Stimulated activated CD8-positive, alpha-beta memory T cell treated with anti-CD3 and anti-CD28 coated beads, Interleukin-4, amount 100 ng/mL, for 1 hour (primary cell): ENCODE measurements around the gene CHRM4.
A peak's percentile ranks its signal among the peaks of the same experiment; 100 is the strongest.

ENCODE experiments used
- DNase-seq, 2 donors: peaks; one replicate each; pipeline ENCODE4 v3.0.0-alpha.2; 2020; ENCODE audit warnings: low read depth in 2 of 2, low spot score in 1 of 2

The CHRM4 gene

DNA sequence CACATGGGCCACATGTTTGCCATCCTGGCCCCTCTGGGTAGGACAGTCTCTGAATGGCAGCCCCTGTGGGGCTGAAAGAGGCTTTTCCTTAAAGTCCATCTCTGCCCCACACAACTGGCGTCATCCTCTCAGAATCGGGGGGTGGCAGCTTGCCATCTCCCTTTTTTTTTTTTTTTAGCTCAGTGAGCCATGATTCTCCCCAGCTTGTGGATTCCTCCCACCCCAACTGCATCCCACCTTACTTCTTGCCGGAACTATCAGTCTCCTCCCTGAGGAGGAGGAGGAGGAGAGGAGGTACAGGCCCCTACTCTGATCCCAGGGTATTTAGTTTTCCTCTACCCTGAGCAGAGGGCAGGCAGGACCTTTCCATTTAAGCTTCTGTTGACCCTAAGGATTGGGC is 40.9 kb downstream of the CHRM4 start:
- no peak for DNase-seq

DNA sequence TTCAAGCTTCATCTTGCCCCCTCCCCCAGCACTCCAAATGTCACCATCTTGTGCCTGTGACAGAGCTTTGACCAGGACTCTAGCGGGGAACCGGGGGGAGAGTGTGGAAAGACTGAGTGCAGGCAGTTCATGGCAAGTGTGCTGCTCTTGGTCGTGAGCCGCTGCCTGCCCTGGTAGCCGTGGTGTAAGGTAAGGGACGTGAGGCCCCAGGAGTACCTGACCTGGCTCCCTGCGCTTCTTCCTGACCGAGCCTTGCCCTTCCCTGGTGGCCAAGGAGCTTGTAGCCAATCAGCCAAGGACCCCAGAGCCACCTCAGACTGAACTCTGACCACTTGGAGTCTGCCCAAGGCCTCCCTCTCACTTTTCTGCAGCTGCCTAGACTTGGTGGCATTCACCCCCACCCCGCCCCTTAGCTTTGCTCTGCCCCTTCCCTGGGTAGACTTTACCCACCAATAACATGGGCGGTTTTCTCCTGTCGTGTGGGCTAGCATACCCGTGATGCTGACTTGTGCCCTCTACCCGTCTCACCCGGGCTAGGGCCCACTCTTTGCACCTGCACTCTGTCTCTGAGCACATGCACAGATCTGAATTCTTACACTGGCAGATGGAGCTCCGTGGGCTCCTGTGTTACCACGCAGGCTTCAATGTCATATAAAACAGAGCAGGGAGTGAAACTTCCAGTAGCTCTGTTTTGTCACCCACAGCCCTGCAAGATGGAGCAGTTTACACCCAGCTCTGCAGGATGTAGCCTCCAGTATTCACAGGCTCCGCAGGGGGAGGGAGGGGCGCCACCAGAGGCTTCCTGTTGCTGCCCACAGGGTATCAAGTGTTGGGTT is 42.8 kb downstream of the CHRM4 start:
- peak in 1 of 2 donors; percentile 42 for DNase-seq

DNA sequence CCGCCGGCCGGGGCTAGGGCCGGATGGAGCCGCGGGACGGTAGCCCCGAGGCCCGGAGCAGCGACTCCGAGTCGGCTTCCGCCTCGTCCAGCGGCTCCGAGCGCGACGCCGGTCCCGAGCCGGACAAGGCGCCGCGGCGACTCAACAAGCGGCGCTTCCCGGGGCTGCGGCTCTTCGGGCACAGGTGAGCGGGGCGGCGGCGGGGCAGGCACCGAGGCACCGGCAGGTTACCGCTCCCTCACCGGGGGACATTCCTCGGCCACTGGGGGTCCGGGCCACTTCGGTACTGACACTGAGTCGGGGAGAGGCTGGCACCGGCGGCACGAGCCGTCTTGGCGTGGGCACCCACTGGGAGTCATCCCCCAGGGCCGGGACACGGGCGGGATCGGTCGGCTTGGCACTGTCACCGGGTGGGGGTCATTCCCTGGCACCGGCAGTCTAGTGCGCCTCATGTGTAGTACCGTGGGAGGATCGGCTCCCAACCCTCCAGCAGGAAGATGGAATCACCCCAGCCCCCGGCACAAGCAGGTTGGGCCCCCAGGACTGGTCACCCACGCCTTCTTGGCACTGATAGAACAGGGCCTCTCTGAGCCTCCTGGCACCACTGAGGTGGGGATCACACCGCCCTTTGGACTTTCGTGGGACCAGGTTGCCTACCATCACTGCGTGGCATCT is 43.8 kb downstream of the CHRM4 start:
- DNase-seq: no peak

DNA sequence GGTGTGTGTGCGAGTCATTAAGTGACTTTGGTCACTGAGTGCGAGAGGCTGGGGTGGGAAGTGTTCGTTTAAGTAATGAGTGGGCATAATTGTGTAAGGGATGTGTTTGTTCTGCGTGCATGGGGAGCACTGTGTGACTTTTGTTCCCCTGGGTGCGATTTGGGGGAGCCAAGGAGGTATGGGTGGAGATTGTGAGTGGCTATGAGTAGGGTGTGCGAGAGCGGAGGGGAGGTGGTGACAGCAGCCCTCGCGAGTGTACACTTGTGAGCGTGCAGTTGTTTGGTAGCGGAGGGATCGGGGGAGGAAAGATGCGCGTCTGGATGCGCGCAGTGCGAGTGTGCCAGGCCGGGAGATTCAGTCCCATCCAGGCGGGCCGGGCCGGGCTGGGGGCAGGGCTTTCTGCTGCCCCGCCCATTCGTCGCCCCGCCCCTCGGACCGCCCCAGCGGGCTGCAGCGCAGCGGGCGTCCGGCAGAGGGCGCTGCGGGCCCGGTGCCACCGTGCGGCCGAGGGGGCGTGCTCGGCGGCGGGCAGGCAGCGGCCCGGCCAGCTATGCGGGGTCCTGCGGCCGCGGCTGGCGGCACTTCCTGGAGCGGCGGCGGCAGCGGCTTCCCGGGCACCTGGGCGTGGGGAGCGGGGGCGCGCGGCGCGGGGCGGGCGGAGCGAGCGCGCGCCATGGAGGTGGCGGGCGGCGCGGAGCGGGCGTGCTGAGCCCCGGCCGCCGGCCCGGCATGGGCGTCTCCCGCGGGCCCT is 44.5 kb downstream of the CHRM4 start, which contains the start of gene DGKZ:
Gene DGKZ, plus strand, starts transcription at position 578 of the 751 bp plus-strand sequence. CDS start 197 bp downstream, outside the sequence.
- DNase-seq: peak; percentile 73 to 80

DNA sequence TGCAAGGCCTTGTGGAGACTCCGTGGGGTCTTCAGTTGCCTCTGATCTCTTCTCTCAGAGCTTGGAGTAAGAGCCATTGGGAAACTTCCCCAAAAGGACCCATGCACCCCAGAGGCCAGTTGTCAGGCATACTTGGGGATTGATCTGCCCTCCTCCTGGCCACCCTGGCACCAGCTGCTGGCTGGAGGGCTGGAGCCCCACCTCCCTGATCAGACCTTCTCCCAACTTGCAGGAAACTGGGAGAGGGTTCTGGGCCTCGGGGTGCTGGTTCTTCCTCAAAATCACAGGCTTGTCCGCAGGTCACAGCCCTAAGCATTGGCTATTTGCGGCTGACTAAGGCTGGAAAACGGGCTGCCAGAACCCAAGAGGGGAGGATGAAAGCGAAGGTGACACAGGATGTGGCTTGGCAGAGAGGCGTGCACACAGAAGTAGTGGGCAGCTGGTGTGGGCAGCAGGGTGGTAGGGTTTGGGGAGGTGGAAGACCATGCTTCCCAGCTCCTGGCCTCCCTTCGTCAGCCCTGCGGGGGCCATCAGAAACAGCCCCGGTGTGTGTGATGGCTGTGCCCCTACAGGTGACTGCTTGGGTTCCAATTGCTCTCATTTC is 45.6 kb downstream of the CHRM4 start:
- DNase-seq: no peak

DNA sequence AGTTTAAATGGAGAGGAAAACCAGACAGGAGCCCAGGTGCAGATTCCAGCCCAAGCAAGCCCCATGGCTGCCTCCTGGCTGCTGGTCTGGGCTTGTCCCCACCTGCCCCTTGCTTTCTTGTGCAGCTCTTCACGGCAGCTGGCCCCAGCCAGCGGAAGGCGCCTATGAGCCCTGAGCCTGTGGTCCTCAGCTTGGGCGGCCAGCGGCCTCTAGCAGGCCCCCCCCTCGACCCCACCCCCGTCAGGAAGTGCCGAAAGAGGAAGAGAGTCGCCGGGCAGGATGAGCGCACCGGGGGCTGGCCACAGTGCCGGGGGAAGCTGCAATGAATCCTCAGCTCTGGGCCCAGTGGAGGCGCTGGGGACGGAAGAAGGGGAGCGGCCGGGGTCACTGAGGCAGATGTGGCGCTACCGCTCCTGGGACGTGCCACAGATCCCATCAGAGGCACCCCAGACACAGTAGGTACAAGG is 46.4 kb downstream of the CHRM4 start:
- DNase-seq: no peak

DNA sequence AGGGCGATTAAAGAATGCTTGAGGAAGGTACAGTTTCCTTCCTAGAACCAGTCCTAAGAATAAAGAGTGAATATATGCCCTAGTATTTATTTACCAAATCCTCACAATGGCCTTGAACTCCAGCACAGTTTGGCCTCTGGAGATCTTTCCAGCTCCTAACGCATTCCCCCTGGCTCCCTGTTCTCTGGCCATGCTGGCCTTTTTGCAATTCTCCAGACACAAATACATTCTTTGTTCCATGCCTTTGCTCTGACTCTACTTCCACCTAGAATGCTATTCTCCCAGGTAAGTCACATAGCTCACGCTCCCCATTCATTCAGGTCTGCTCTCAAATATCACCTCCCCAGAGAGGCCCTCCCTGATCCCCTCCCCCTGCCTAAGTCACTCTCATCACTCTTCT is 48.1 kb downstream of the CHRM4 start:
- DNase-seq: no peak

DNA sequence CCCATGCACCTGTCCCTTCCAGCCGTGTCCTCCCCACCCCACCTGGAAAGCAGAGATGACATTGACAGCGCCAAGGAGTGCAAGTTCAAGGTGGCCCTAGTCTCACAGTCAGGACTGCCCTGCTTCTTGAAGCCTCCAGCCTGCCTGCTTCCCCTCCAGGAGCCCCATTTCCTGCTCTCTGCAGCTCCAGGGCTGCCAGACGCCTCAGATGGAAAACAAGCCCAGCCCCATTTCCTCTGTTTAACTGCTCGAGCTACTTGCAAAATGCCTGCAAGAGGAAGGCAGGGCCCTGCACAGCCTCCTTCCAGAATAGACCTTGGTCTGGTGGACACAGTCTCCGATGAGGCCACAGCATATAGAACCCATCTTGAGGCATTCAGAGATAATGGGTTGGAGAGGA is 49.3 kb downstream of the CHRM4 start:
- no peak for DNase-seq

DNA sequence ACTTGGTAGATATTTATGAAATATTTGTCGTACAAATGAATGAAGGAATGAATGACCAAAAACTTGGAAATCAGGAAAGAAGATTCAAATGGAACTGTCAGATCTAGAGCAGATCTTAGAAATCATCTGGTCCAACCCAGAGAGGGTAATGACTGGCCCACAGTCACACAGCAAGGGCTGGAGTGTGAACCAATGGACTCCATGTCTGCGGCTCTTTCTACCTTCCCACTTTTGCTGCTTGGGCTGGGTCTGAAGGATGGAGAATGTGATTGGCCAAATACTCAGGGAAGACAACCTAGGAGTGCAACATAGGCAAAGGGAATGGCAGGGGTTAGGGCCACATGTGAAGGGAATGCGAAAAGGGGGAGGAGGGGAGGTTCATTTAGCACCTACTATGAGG is 50.1 kb downstream of the CHRM4 start:
- DNase-seq: no peak

DNA sequence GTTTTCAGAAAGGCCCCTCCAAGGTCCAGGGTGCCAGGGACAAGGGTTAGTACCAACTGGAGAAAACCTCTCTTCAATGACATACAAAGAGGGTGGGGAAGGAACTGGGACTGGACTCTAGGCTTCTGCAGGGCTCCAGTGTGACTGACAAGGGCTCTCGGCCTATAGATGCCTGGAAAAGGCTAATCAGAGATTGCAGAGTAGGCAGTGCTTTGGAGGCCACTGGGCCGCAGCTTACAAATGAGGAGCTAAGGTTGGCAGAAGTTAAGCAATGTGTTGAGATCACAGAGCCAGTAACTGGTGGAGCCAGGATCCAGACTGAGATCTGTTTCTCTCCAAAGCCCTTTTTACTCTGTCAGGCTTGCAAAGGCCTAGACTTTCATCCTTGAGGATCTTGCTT is 51.8 kb downstream of the CHRM4 start:
- DNase-seq: no peak

DNA sequence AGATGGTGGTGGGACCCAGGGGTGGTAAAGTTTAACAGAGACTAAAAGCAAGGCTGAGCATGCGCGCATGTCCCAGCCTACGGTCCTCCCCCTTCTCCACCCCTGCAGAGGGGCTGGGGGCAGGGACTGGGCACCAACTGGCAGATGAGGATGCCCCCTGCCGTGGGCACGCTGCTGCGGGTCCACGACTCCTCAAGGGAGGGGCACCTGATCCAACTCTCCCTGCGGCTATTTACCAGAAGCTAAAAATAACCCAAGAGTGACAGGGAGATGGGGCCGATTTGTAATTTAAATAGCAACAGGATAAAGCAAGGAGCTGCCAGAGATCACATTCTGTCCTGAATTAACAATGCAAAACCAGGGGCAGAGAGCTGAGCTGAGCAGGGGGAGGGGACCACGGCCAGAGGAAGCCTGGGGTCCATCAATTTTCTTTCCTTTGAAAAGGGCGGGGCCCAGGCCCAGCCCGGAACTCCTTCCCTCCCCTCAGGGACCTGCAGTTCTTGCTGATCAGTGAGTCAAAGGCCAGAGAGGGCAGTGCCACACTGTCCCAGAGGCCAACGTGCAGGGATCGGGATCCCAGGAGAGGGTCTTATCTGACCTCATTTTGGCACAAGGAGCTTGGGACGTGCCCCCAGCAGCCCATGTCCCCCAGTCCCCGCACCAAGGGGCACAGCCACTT is 52.4 kb downstream of the CHRM4 start:
- DNase-seq: no peak

DNA sequence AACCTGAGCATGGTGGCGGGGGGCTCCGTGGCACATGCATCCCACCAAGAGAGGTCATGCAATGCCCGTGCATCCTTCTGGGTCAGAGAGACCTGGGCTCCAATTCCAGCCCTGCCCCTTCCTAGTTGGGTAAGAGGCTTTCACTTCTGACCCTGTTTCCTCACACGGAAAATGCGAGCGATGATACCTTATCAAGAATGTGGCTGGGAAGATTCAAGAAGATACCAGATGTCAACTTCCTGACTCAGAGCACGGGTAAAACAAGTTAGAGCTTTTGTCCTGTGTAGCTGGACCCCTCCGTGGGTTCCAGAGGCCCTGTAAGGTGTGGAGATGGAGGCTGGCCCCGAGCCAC is 53.0 kb downstream of the CHRM4 start:
- no peak for DNase-seq

DNA sequence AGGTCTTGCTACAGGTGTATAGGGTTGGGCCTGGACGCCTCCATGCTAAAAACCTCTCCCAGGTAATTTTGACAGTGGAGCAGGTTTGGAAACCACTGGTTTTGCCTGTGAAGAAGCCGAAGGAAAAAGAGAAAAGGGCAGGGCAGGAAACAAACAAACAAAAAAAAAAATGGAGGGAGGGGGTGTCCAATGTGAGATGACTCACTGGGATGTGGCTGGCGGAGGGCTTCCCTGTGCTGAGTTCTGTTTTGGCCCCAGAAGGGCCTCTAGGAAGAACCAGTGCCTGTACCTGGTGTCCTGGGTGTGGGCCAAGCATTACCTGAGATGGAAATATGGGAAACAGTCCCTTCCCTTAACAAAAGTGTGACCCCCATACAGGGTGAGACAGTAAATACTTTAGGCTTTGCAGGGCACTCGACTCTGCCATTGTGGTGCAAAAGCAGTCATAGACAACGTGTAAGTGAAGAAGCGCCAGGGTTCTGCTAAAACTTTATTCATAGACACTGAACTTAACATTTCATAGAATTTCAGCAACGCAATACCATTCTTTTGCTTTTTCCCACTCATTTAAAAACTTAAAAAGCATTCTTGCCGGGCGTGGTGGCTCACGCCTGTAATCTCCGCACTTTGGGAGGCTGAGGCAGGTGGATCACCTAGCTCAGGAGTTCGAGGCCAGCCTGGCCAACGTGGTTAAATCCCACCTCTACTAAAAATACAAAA is 53.8 kb downstream of the CHRM4 start:
- no peak for DNase-seq

DNA sequence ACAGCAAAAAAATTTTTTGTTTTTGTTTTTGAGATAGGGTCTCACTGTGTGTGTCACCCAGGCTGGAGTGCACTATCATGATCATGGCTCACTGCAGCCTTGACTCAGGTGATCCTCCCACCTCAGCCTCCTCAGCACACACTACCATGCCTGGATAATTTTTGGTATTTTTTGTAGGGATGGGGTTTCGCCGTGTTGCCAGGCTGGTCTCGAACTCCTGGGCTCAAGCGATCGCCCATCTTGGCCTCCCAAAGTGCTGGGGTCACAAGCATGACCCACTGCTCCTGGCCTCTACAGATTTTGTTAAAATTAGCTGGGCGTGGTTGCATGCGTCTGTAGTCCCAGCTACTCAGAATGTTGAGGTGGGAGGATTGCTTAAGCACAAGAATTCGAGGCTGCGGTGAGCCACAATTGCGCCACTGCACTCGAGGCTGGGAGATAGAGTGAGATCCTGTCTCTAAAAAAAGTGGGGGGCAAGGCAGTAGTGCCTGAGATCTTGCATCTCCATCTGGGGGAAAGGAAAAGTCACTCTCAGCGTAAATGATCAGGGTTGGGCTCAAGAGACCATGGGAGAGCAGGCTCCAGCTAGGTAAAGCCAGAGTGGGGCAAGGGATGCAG is 54.9 kb downstream of the CHRM4 start:
- no peak for DNase-seq

DNA sequence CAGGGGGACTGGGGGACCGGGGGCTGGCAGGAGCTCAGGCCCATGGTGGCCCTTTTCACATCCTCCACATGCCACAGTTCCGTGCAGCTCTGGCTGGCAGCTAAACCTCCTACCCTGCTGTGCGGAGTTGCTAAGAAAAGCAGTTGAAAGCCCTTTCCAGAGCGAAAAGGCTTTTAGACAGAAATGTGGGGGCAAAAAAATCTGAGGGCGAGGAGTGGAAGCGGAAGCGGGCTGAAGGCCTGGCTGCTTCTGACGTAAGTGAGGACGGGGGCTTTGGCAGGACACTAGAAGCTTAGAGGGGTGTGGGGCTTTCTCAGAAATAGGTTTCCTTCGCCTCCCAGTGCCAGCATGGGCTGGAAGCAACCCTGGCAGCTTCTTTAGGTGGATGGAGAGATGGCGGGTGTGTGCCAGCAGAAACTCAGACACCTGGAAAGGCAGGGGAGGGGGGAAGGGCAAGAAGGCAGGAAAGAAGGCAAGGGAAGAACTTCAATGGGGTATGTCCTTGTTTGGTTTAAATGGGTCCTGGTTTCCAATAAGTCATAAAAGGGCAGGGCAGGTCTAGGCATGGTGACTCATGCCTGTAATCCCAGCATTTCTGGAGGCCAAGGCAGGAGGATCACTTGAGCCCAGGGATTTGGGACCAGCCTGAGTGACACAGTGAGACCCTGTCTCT is 55.5 kb downstream of the CHRM4 start:
- no peak for DNase-seq

DNA sequence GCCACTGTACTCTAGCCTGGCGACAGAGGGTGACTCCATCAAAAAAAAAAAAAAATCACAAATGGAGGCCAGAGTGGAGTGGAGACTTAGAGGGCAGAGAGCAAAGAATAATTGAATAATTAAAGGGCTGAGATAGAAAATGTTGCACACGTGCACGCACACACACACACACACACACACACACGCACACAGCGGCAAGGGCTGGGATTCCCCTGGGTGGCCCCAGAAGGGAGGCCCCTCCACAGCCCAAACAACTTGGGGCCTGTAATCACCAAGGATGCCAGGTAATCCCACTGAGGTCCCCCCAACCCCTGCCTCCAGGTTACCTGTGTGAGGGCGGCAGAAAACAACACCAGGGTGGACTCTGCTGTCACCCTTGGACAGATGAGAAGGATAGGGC is 56.3 kb downstream of the CHRM4 start:
- no peak for DNase-seq

DNA sequence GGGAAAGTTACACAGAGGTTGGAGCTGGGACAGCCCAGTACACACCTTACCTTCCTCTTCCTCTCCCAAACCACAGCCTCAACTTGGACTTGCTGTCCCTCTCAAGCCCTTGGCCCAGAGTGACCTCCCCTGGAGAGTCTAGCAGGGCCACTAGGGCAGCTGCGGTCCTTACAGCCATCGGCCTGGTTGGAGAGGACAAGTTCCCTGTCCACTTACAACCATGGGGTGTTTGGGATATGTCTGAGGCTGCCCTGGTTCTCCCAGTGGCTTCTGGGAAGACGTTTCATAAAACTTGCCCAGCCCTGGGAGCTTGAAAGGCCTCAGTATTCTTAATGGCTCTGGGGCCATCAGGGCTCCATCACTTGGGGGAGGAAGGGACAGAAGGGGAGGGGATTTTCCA is 57.4 kb downstream of the CHRM4 start:
- no peak for DNase-seq
